NCI-H1105 treated with DMSO at 0.1 percent for 48 hours (cell line): ENCODE results near the gene DNM3.
A peak's percentile ranks its signal among the peaks of the same experiment; 100 is the strongest.

Experiments used
- DNase-seq: peaks from one replicate; lab custom pipeline; 2025; lab: John Stamatoyannopoulos, UW

DNM3 gene

DNA sequence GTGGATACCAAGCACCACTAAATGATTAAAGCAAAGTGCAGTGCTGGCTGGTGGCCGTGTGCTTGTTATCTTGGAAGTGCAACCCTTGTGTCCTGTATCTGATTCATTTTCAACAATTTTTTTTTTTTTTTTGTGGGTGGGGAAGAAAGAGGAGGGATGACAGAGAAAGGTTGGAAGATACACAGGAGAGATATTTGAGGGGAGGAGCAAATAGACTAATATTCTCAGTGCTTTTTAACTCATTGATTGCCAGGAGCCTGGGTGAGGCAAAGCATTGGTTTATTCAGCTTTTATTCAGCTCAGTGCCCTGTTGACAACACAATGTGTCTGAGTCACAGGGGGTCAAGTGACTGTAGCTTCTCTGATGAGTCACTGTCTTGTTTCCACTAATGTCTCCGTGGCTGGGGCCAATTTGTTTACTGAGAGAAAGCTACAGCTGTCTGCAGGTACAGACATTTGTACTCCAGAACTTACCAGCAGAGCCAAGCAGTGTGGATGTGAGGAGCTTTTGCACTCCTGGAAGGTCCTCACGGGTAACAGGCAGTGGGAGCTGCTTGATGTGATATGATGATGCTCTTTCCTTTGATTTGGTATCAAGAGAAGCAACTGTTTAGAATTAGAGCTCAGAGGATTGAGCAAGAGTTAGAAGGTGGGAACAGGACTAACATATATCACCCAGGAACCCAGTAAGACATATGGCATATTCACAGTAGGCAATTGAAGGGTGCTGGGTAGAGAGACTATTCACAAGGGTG lies 23.6 kb upstream of the DNM3 start:
- DNase-seq: no peak

DNA sequence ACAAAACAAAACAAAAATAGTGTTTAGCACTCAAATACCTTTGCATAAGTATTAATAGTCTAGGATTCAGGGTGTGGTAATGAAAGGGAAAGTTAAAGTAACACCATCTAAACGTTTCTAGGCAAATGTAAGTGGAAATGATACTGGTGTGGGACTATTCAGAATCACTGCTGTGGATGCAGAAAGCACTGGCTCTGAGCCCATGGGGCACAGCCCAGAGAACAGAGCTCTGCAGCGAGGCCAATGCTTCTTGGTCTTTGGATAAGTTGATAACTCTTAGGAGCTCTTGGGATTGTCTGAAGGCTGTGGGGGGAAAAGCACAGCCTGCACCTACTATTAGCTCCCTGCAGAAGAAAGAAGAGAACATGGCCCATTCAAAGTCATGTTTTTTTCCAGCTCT lies 21.4 kb upstream of the DNM3 start:
- no peak for DNase-seq

DNA sequence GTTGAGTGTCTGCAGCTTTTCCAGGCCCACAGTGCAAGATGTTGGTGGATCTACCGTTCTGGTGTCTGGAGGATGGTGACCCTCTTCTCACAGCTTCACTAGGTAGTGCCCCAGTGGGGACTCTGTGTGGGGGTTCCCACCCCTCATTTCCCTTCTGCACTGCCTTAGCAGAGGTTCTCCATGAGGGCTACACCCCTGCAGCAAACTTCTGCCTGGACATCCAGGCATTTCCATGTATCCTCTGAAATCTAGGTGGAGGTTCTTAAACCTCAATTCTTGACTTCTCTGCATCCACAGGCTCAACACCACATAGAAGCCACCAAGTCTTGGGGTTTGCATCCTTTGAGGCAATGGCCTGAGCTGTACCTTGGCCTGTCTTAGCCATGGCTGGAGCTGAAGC lies 14.3 kb upstream of the DNM3 start:
- no peak for DNase-seq

DNA sequence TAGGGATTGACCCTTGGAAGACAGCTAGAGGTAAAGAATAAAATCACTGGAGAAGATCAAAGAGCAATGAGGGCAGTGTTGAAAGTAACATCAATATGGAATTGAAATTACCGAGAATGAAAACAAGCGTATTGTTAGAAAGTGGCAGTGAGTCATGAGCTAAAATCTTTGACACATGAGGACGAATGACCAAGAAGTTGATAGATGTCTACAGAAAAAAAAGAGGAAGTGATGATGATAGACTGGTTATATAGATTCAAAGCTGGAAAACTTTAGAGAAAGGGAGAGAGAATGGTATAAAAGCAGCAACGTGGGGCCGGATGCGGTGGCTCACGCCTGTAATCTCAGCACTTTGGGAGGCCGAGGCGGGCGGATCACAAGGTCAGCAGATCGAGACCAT lies 12.5 kb upstream of the DNM3 start:
- DNase-seq: no peak

DNA sequence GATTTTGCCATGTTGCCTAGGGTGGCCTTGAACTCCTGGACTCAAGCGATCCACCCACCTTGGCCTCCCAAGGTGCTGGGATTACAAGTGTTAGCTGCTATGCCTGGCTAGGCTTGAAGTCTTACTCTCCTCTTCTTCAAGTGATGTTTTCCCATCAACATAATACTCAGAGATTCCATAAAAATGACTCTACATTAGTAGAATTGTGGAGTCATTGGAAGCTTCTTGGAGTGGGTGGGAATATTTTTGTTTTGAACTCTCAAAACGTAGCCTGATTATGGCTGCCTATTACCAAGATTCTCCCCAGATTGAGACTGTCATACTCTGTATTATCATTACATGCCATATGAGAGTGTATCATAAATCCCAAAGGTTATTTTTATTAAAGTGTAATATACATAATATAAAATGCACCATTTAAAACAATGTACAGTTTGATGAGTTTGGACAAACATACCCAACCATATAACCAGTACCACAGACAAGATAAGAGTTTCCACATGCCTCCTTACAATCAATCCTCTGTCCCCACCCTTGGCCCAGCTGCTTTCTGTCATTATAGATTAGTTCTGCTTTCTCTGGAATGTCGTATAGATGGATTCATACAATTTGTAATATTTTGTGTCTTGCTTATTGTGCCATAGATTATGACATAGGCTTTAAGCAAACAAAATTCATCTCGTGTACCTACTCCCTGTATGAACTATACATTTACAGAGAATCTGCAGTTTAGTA lies 8.0 kb upstream of the DNM3 start:
- DNase-seq: no peak

DNA sequence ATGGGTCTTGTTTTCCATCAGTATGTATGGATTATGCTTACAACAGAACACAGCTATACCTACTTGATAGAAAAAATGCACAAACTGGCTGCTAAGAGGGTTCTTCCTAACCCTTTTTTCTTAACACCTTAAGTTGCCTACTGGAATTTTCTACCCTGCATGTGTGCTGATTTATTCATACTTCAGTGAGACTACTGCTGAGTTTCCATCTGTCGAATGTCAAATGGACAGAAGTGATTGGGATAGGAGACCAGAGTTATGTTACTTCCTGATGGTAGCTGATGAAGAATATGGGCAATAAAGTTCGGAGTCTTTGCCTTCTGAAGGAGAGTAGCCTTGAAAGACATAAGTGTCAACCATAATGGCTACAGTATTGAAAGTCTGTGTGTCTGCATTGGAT lies 6.5 kb upstream of the DNM3 start:
- DNase-seq: no peak

DNA sequence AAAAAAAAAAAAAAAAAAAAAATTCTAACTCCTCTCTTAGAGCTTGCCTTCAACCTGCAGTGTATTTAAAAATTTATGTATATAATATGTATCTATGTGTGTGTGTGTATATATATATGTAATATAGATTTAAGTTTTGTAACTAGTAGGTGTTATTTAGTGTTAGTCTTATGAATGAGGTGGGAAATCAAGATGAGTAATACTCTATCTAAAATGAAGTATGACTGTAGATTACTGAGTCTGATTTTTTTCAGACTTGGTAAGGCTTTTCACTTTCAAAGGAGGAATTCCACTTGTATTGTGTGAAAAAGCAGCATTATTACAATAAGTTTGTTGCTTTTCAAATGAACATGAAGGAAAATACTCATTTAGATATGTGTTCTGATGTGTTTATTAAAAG lies 5.4 kb upstream of the DNM3 start:
- no peak for DNase-seq

DNA sequence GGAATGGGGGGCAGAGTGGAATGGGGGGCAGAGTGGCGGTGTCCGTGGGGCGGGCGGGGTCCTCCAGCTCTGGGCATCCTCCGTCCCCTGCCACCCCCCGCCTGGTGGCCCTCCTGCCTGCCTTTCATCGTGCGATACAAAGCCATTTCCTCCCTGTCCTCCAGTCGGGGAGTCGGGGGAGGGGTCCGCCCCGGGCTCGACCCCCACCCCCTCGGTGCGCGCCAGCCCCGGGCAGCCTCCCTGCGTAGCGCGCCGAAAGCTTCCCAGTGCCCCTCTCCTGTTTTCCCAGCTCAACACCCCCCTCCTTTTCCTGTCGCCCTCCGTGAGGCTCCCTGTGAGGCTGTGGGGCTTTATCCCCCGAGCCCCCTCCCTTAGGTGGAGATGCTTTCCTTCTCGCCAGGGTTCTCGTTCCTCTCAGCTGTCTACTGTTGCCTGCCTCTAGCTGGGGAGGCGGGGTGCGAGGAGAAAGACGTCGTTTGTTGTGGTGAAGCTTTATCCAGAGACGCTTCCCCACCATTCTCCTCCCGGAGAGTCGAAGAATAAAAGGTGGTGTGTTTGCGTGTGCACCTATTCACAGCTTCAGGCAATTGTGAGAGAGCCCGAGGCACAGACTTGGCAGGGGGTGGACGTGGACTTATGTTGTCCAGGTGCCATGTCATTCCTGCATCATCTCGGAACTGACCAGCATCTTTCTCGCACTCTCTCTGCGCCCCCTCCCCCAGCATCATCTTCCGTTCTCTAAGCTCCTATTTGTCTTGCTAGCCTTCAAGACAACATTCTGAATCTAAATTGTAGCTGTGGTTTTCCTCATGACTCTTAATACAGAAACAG lies 848 bp downstream of the DNM3 start:
- peak; percentile 12 for DNase-seq

DNA sequence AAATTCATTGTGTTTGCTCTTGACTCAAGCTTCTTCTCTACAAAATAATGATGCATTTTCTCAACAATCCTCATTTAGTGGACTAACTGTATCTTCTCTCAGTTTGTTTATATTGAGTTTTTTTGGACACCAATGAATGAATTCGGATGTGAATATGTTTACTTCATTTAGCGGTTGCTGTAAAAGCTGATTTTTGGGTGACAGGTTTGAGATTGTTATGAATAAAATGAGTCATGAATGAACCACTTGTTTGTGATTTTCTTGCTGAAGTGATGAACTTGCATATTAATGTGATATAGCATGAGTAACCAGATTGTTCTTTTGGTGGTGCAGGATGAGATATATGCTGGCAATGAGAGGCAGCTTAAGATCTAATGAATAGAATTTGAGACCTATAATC lies 3.1 kb downstream of the DNM3 start:
- DNase-seq: no peak

DNA sequence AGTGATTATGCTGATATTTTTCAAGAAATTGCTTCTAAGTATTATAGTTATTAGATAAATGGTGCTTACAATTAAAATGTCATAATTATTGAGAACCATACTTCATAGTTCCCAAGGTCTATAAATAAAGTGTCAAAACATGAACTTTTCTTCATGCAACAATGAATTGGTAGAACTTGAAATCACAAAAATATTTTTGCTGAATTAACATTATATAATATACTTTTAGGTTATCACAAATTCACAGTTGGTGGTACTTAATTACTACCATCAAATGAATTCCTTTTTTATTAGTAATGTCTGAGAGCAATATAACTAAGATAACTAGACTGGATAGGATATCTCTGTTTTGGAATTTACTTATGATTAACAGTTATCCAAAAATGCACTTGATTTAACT lies 4.7 kb downstream of the DNM3 start:
- DNase-seq: no peak

DNA sequence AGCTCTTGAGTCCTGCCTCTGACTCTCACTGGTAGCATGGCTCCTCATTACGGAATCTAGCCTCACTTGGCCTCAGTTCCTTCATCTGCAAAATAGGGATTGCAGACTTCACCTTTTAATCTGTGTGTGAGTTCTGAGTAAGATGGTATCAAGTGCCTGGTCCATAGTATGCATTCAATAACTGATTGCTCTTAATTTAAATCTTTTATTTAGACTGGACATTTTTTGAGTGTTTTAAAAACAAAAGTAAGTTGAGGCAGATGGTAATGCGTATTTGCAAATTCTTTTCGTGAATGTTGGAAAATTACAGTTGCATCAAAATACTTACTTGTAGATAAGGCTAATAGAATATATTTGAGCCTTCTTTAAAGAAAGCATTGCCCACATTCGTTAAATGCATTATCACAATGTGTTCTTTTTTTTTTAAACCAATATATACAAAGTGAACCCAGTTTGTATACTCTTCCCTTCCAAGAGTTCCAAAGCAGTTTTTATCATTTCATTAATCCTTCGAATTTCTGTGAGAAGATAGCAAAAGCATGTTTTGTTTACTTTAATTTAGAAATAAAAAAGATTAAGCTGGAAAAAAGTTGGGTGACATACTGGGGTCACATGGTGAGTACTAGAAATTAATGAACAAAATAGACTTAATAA lies 8.1 kb downstream of the DNM3 start:
- no peak for DNase-seq

DNA sequence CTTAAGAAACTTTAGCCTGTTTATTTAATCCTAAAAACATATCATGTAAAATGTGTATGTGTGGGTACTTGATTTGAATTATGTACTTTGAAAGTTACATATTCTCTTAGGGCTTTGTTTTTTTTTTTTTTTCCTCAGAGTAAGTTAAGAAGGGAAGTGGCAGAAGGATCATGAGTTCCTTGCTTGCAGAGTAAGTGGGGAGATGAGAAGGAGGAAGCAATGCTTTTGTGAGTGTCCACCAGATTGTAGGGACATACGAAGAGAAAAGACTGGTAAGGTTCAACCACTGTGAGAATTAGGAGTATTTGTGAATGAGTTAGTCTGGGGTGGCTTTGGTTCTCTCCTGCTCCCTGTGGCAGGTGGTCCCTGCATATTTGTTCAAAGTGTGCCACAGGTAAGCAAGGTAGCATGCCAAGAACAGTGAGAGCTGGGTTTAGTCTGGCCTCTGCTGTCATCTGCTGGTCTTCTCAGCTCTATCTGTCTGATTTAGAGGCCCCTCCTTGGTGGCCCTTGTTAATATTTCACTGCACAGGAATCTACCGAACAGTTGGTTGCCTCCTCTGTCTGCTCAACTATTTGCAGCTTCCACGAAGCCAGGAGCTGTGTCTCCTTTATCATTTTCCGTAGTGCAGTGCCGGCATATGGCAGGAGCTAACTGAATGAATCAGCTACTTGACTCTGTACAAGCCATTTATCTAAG lies 9.5 kb downstream of the DNM3 start:
- no peak for DNase-seq

DNA sequence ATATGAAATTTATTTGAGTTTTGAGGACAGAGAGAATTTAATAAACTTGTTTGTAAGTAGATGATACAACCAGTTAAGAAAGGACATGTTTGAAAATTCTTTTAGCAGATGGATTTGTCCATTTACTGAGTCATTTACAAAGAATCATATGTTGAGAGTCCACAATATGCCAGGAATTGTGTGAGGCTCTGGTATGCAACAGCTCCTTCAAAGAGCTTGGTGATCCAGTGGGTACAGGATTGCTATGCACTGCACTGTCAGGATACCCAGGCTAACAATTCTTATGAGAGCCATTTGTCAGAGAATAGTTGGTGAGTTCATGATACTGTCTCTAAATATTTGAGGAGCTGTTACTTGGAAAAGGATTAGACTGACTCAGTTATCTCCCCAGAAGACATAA lies 11.0 kb downstream of the DNM3 start:
- no peak for DNase-seq

DNA sequence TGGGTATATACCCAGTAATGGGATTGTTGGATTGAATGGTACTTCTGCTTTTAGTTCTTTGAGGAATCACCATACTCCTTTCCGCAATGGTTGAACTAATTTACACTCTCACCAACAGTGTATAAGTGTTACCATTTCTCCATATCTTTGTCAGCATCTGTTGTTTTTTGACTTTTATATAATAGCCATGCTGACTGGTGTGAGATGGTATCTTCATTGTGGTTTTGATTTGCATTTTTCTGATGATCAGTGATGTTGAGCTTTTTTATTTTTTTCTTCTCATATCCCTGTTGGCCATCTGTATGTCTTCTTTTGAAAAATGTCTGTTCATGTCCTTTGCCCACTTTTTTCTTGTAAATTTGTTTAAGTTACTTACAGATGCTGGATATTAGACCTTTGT lies 14.1 kb downstream of the DNM3 start:
- DNase-seq: no peak

DNA sequence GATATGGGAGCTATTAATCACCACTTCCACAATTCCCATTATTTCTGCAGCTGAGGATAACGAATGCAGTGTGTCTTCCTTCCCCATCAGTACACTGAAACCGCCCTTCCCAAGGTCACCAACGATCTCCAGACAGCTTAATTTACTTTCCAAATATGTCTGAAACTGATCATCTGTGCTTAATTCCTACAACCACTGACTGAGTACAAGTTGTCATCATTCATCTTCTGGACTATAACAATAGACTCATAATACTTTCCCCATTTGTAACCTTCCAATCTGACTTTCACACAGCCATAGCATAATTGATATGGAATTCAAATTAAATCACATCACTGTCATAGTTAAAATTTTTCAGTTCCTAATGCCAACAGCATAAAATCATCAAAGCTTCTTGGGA lies 17.4 kb downstream of the DNM3 start:
- DNase-seq: no peak

DNA sequence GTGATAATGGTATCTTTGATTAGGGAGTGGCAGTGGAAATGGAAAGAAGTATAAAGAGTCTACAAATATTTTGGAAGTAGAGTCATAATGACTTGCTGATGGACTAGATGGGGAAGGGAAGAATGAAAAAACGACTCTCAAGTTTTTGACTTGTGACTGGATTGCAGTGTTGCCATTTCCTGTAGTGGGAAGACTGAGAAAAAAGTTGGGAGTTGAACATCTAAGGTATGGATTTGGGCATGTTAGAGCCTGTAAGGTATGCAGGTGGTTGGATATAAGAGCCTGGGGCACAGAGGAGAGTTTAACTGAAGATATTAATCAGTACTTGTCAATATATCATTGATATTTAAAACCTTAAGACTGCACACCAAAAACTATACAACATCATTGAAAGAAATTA lies 19.4 kb downstream of the DNM3 start:
- DNase-seq: no peak

DNA sequence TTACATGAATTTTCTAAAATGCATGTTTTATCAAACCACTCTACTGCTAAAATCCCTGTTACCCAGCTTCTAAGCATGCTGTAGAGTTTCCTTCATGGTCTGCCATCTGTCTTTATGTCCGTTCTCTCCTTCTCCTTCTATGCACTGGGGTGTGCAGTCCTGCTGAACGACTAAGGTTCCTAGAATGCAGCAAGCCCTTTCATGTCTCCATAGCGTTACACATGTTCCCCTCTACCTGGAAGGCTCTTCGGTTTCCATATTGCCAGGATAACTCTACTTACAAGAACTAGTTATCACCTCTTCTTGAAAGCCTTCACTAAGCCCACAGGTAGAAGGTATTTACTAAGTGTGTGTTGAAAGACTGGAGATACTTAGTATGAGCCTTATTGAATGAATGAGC lies 22.2 kb downstream of the DNM3 start:
- no peak for DNase-seq

DNA sequence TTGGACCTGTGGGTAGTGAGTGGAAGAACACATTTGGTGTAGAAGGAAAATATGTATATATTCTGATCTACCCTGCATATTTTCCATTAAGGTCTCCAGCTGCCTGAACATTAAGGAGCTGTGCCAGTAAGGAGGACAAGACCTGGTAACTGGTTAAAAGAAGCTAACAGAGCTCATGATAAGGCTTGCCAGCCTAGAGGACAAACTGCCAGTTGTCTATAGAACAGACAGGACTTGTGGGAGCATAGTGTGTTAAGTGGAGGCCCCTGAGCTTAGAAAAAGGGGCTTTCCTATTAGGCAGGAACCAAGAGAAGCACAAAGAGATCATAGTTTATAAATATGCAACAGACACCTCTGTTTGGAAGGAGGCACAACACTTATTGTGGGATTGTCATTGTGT lies 23.0 kb downstream of the DNM3 start:
- DNase-seq: no peak

DNA sequence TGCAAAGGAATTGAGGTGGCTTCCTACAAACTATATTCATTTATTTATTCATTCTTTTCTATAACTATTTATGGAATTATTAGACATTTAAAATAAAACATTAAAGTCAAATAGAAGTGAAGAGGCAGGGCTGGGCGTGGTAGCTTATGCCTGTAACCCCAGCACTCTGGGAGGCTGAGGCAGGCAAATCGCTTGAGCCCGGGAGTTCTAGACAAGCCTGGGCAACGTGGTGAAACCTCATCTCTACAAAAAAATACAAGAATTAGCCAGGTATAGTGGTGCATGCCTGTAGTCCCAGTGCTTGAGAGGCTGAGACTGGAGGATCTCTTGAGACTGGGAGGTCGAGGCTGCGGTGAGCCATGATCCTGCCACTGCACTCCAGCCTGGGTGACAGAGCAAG lies 23.8 kb downstream of the DNM3 start:
- no peak for DNase-seq

DNA sequence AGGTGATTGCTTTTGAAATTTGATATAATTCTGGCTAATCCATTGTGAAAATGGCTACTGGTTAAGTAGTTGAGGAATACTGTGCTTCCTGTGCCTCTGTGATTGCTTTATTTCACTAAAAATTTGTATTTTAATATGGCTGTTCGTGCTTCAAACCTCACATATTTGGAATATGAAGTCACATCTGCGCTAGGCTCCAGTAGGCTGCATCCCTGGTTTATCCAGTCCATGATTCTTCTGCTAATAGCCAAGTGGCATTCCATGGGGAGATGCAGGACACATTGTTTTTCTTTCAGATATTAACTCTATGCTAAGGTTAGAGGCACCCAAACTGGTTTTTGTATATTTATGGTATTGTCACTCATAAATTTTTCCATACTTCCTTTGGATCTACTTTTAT lies 25.9 kb downstream of the DNM3 start:
- no peak for DNase-seq

DNA sequence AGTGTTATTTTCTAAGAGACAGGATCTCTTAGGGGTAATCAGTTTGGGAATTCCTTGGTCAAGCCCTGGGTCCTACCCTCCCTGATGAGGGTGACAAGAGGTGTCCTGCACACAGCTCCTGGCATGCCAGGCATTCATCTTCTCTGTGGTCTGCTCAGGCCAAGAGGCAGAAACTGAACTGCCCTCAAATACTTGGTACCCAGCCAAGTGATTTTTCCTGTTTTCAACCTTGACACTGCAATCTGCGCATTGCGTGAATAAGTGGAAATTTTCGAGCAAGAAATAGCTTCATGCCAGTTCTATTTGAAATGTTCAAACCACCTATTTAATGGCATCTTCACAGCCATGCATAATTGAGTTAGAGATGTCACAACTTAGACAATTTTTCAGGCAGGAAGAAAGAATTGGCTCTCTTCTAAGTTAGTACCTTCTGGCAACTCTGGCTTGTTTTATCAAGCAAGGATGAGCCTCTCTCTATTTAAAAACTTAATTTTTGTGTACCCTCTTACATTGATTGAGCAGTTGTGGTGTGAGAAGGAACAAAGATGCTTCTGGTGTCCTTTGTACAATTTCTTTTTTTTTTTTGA lies 27.0 kb downstream of the DNM3 start:
- no peak for DNase-seq

DNA sequence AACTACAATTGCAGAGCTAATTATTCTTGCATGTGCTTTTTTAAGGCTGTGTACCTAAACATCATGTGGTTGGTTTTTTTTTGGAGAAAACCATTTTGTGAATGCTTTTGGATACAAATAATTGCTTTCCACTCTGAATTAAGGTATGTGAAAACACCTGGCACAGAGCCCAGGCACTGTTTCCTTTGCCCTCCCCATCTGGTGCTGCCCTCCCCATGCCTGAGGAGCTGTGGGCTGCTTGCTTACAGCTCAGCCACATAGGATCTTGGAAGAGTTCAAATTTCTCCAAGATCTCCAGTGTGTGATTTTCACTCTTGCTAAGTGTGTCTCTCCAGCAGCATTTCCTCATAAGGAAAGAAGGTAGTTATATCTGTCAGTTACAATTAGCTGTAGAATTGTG lies 27.8 kb downstream of the DNM3 start:
- DNase-seq: peak; percentile 6
